Keratinocyte (primary cell): ENCODE measurements around the gene TRIM47. TPM values are rescaled to one million over a fixed set of nuclear protein-coding genes. Genes with fewer than 3 reads are reported as not detected.

ENCODE experiments used
- DNase-seq: peaks from one replicate; pipeline ENCODE4 v3.0.0-alpha.2; 2011; ENCODE audit warnings: low read depth, missing footprints, low spot score
- FAIRE-seq: peaks from 2 replicates; lab custom pipeline; 2011; peaks lifted over from hg19 to GRCh38; lab: Jason Lieb, UNC
- H2AFZ ChIP-seq: 2 replicates; pipeline ENCODE4 v1.6.0; 2012; ENCODE audit warnings: low read length, control low read depth, inconsistent platforms; ENCODE audit not compliant: control insufficient read depth
- H3K27ac ChIP-seq: 2 replicates; pipeline ENCODE4 v1.5.1; 2011; ENCODE audit warnings: low read length; ENCODE audit not compliant: control insufficient read depth, insufficient read depth
- H3K27me3 ChIP-seq: 3 replicates; pipeline ENCODE4 v1.6.0; 2011; ENCODE audit warnings: low read length; ENCODE audit not compliant: control insufficient read depth, insufficient read depth; ENCODE audit errors: extremely low read depth
- H3K36me3 ChIP-seq, 2 experiments: 2 replicates in 1 of 2; 3 replicates in 1 of 2; pipeline ENCODE4 v1.5.1; 2011; ENCODE audit warnings: low read length in 2 of 2, mild to moderate bottlenecking in 1 of 2; ENCODE audit not compliant: control insufficient read depth in 2 of 2, insufficient read depth in 2 of 2; ENCODE audit errors: extremely low read depth in 1 of 2
- H3K4me1 ChIP-seq: 3 replicates; pipeline ENCODE4 v1.5.1; 2011; ENCODE audit warnings: low read length; ENCODE audit not compliant: control insufficient read depth, insufficient read depth; ENCODE audit errors: extremely low read depth
- H3K4me2 ChIP-seq: 3 replicates; pipeline ENCODE4 v1.6.0; 2011; ENCODE audit warnings: low read depth, low read length; ENCODE audit not compliant: control insufficient read depth, insufficient read depth; ENCODE audit errors: extremely low read depth
- H3K4me3 ChIP-seq, 3 experiments: fragments of 200-600 bp in 1 of 3; sonication (generic) in 1 of 3; 2 replicates in 2 of 3; 3 replicates in 1 of 3; pipeline ENCODE4 v1.5.1; 2011 to 2016; ENCODE audit warnings: low read length in 3 of 3, mild to moderate bottlenecking in 3 of 3, control low read depth in 2 of 3, inconsistent platforms in 1 of 3, low read depth in 1 of 3, mixed read lengths in 1 of 3, mixed run types in 1 of 3, moderate library complexity in 1 of 3; ENCODE audit not compliant: control insufficient read depth in 2 of 3, insufficient read depth in 2 of 3; ENCODE audit errors: extremely low read depth in 1 of 3
- H3K79me2 ChIP-seq: 2 replicates; pipeline ENCODE4 v1.6.0; 2012; ENCODE audit warnings: low read length; ENCODE audit not compliant: control insufficient read depth, insufficient read depth
- H3K9ac ChIP-seq: 3 replicates; pipeline ENCODE4 v1.6.0; 2011; ENCODE audit warnings: low read length; ENCODE audit not compliant: control insufficient read depth, insufficient read depth; ENCODE audit errors: extremely low read depth
- H3K9me1 ChIP-seq: 3 replicates; pipeline ENCODE4 v1.6.0; 2011; ENCODE audit warnings: low read length; ENCODE audit not compliant: control insufficient read depth, insufficient read depth; ENCODE audit errors: extremely low read depth
- H3K9me3 ChIP-seq: 2 replicates; pipeline ENCODE4 v1.5.1; 2012; ENCODE audit warnings: low read depth, low read length; ENCODE audit not compliant: control insufficient read depth
- H4K20me1 ChIP-seq: 3 replicates; pipeline ENCODE4 v1.6.0; 2011; ENCODE audit warnings: low read length; ENCODE audit not compliant: control insufficient read depth, insufficient read depth; ENCODE audit errors: extremely low read depth
- CTCF ChIP-seq, 3 experiments: IDR thresholded peaks in 1 of 3; conservative IDR thresholded peaks in 1 of 3; optimal IDR thresholded peaks in 1 of 3; 2 replicates in 2 of 3; 3 replicates in 1 of 3; pipeline versions ENCODE3 to v1.5.1; 2011; ENCODE audit warnings: low read length in 3 of 3, mild to moderate bottlenecking in 3 of 3, moderate library complexity in 2 of 3, control low read depth in 1 of 3, inconsistent platforms in 1 of 3; ENCODE audit not compliant: insufficient read depth in 2 of 3; ENCODE audit errors: extremely low read depth in 1 of 3
- EZH2 ChIP-seq: IDR thresholded peaks from one replicate; pipeline ENCODE4 v1.6.1; 2012; ENCODE audit warnings: inconsistent platforms, mild to moderate bottlenecking, low read length, moderate library complexity
- dilution Hi-C: fragments of 300-500 bp; cut with MboI; formaldehyde crosslinking; loops from one replicate; pipeline ENCODE4 v1.7.0; 2020; ENCODE audit warnings: low sequenced_read_pairs; ENCODE audit not compliant: extremely low pct_ligation_motif_present
- polyA plus RNA-seq, 5 experiments: library from polyadenylated mRNA; depleted of rRNA in 3 of 5; stranded (reverse) in 3 of 5; stranded (forward) in 1 of 5; unstranded in 1 of 5; fragments of >200 nt; gene quantifications; 1 replicate in 1 of 5; 2 replicates in 3 of 5; 3 replicates in 1 of 5; pipeline versions ENCODE4 v1.2.1 to v1.2.3, GENCODE V29; 2011 to 2012; ENCODE audit warnings: missing spikeins in 2 of 5, low read depth in 1 of 5, low replicate concordance in 1 of 5

TRIM47 gene
- polyA plus RNA-seq, 1 donor (not counting 4 experiments of a cell fraction or from before 2014, with no cell fraction given): 9.4 TPM

GRCh38 chr17:75838410-75838809 is 40.0 kb downstream of the TRIM47 start:
- Histone ChIP-seq H4K20me1 (no peaks in the 10 kb centered on the region), H3K36me3 (no peaks in the 10 kb centered on the region), H3K79me2 (no peaks in the 10 kb centered on the region), H3K4me3 (no peak overlapping the region), H3K4me2 (no peak overlapping the region), H3K27me3 (no peaks in the 10 kb centered on the region), H3K9me3 (no peaks in the 10 kb centered on the region), H3K4me1 (no peaks in the 10 kb centered on the region), H3K27ac (no peak overlapping the region), H3K9me1 (no peaks in the 10 kb centered on the region), H3K9ac (no peak overlapping the region), H2AFZ (no peak overlapping the region)
- dilution Hi-C loops: no loop called here
- DNase-seq: no peak
- no peak for FAIRE-seq
- TF ChIP-seq CTCF (optimal IDR thresholded peaks at IDR 0.05 in 1 of 3, IDR thresholded peaks at IDR 0.05 in 1 of 3, conservative IDR thresholded peaks at IDR 0.05 in 1 of 3; ENCODE audit: extremely low read depth in 1 of 3, insufficient read depth in 2 of 3, low read length in 3 of 3): no peak
- TF ChIP-seq EZH2: no peak

GRCh38 chr17:75837899-75838298 is 40.5 kb downstream of the TRIM47 start:
- H3K27ac ChIP-seq: no peak overlapping the region
- H3K9me3 ChIP-seq: no peaks in the 10 kb centered on the region
- H3K9ac ChIP-seq: no peak overlapping the region
- DNase-seq (no peak), FAIRE-seq (no peak)
- no peaks in the 10 kb centered on the region for H3K79me2 ChIP-seq
- H4K20me1 ChIP-seq: no peaks in the 10 kb centered on the region
- no peaks in the 10 kb centered on the region for H3K9me1 ChIP-seq
- TF ChIP-seq CTCF (optimal IDR thresholded peaks at IDR 0.05 in 1 of 3, IDR thresholded peaks at IDR 0.05 in 1 of 3, conservative IDR thresholded peaks at IDR 0.05 in 1 of 3; ENCODE audit: extremely low read depth in 1 of 3, insufficient read depth in 2 of 3, low read length in 3 of 3) (no peak), EZH2 (no peak)
- dilution Hi-C loops: no loop called here
- no peak overlapping the region for H3K4me3 ChIP-seq
- H3K27me3 ChIP-seq: no peaks in the 10 kb centered on the region
- no peak overlapping the region for H3K4me2 ChIP-seq
- H3K4me1 ChIP-seq: no peaks in the 10 kb centered on the region
- H3K36me3 ChIP-seq: no peaks in the 10 kb centered on the region
- no peak overlapping the region for H2AFZ ChIP-seq
